Type B pancreatic cell (in vitro differentiated cells): Measurements from ENCODE around the gene RIBC1. TPM values are rescaled to one million over a fixed set of nuclear protein-coding genes. Genes with fewer than 3 reads are reported as not detected.

Source experiments
- DNase-seq: peaks from one replicate; pipeline ENCODE4 v3.0.0; 2021; ENCODE audit warnings: mixed read lengths; ENCODE audit not compliant: unreplicated experiment; ENCODE audit errors: extremely low spot score
- H3K27ac Mint-ChIP-seq: 2 replicates; pipeline ENCODE4 v1.8.0; 2021; ENCODE audit warnings: mild to moderate bottlenecking, mixed read lengths
- H3K27me3 Mint-ChIP-seq: 2 replicates; pipeline ENCODE4 v1.8.0; 2021; ENCODE audit warnings: mixed read lengths
- H3K36me3 Mint-ChIP-seq: 2 replicates; pipeline ENCODE4 v1.8.0; 2021; ENCODE audit warnings: mixed read lengths
- H3K4me1 Mint-ChIP-seq: one replicate; pipeline ENCODE4 v1.8.0; 2021; ENCODE audit warnings: mixed read lengths; ENCODE audit not compliant: unreplicated experiment
- H3K4me3 Mint-ChIP-seq: 2 replicates; pipeline ENCODE4 v1.8.0; 2021; ENCODE audit warnings: mild to moderate bottlenecking, mixed read lengths
- H3K9me3 Mint-ChIP-seq: 2 replicates; pipeline ENCODE4 v1.8.0; 2021; ENCODE audit warnings: mixed read lengths
- total RNA-seq: library from RNA; stranded (reverse); gene quantifications from 2 replicates; pipeline ENCODE4 v1.2.1, GENCODE V29; 2021; ENCODE audit warnings: low replicate concordance
- TF ChIP-seq, protein P1 (sequence below): fragments of 200-600 bp; sonication (generic); conservative IDR thresholded peaks from 2 replicates; pipeline ENCODE4 v1.5.0; 2021; ENCODE audit warnings: antibody characterized with exemption, mild to moderate bottlenecking

Gene RIBC1
- total RNA-seq, 1 donor from 2014 or later: 2.7 TPM

DNA sequence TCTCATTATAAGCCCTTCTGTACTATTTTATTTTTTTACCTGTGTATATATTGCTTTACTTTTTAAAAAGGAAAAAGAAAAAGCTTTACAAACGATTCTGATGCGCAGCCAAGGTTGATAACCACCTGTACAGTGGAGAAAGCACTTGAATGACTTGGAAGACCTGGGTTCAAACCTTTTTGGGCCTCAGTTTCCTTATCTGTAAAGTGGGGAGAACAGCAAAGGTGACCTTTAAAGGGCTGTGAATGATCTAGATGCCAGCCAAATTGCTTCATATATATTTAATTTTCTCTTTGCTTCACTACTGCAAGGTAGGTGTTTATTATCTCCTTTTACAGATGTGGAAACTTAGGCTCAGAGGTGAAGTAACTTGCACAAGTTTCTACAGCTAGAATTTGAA is 45.2 kb upstream of the RIBC1 start:
- Mint-ChIP-seq H3K27ac (no peak overlapping the region), H3K4me3 (no peak overlapping the region), H3K9me3 (peaks cover 8% of the 10 kb centered on the region), H3K27me3 (no peaks in the 10 kb centered on the region), H3K36me3 (peaks cover 19% of the 10 kb centered on the region), H3K4me1 (no peaks in the 10 kb centered on the region)
- TF ChIP-seq, protein P1, sequence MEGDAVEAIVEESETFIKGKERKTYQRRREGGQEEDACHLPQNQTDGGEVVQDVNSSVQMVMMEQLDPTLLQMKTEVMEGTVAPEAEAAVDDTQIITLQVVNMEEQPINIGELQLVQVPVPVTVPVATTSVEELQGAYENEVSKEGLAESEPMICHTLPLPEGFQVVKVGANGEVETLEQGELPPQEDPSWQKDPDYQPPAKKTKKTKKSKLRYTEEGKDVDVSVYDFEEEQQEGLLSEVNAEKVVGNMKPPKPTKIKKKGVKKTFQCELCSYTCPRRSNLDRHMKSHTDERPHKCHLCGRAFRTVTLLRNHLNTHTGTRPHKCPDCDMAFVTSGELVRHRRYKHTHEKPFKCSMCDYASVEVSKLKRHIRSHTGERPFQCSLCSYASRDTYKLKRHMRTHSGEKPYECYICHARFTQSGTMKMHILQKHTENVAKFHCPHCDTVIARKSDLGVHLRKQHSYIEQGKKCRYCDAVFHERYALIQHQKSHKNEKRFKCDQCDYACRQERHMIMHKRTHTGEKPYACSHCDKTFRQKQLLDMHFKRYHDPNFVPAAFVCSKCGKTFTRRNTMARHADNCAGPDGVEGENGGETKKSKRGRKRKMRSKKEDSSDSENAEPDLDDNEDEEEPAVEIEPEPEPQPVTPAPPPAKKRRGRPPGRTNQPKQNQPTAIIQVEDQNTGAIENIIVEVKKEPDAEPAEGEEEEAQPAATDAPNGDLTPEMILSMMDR: no peak
- DNase-seq: no peak

DNA sequence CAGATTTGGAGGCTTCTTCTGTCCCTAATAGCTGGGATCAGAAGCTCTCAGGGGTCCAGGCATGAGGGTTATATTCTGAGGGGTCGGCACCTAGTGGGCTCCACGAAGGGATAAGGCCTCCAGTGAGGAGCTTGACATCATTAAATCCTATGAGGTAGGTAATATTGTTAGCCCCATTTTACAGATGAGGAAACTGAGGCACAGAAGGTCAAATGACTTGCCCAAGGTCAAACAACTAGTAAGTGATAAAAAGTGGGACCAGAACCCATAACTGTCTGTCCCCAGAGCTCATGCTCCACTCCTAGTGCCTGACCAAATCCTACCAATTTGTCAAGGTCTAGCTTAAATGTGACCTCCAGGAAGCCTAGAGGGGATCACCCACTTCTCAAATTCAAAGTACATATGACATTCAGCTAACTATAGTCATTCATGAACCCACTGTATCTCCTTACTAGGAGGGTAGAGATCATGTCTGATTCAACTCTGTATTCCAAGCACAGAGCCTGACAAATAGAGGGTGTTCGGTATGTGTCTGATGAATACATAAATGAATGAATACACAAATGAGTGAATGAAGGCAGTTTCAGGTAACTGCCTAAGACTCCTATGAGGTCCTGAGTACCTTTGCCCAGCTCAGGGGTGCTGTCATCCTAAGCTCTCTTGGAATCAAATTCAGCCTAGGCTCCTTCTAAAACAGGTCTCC is 43.5 kb upstream of the RIBC1 start:
- H3K4me1 Mint-ChIP-seq: no peaks in the 10 kb centered on the region
- H3K9me3 Mint-ChIP-seq: peaks cover 8% of the 10 kb centered on the region
- H3K4me3 Mint-ChIP-seq: no peak overlapping the region
- H3K27ac Mint-ChIP-seq: no peak overlapping the region
- no peak for DNase-seq
- peaks cover 13% of the 10 kb centered on the region for H3K36me3 Mint-ChIP-seq
- H3K27me3 Mint-ChIP-seq: no peaks in the 10 kb centered on the region
- TF ChIP-seq, protein P1: no peak

DNA sequence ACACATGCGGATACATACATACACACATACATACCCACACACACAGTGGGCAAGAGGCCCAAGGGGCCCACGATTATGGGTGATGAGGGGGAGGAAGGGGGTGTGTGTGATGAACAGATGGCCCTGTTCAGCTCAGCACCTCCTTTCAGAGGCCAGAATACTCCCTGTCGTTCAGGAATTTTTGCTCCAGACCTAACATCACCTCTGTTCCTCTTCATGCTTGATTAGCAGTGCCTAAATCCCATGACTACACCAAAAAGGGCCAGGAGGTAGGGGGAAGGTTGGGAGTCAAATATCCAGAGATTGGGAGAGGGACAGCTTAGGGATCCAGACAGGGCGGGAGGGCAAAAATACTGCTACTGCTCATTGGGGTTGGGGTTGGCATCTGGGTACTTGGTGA is 42.9 kb upstream of the RIBC1 start:
- H3K4me3 Mint-ChIP-seq: no peak overlapping the region
- TF ChIP-seq, protein P1: no peak
- H3K9me3 Mint-ChIP-seq: peaks cover 4% of the 10 kb centered on the region
- peaks cover 9% of the 10 kb centered on the region for H3K36me3 Mint-ChIP-seq
- H3K27ac Mint-ChIP-seq: no peak overlapping the region
- DNase-seq: no peak
- H3K4me1 Mint-ChIP-seq: no peaks in the 10 kb centered on the region
- H3K27me3 Mint-ChIP-seq: no peaks in the 10 kb centered on the region

DNA sequence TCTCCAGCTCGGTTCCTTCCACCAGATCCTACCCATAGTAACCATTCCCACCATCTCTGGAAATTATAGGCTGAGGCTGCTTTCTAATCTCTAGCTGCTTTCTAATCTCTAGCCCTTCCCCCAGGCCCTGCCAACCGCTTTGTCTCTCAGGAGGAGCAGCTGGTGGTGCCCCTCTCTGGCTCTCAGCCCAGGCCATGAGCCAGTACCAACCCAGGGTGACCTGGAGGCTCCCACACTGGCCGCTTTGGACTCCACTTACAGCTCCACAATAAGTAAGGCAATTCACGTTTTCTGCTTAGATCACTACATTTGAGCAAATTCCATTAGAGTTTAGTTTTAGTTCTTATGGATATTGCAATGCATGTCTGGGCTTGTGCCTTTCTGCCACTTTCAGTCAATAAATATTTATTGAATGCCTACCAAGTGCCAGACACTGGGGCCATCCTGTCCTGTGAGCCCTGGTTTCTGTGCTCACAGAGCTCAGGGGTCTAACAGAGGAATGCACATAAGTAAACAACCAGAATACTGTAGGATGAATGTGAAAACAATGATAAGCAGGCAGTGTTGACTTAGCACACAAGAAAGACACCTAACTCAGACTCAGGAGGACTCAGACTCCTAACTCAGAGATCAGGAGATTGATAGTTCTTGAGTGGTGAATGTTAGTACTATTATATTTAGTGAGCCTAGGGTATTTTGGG is 39.1 kb upstream of the RIBC1 start:
- no peak for DNase-seq
- H3K27ac Mint-ChIP-seq: no peak overlapping the region

DNA sequence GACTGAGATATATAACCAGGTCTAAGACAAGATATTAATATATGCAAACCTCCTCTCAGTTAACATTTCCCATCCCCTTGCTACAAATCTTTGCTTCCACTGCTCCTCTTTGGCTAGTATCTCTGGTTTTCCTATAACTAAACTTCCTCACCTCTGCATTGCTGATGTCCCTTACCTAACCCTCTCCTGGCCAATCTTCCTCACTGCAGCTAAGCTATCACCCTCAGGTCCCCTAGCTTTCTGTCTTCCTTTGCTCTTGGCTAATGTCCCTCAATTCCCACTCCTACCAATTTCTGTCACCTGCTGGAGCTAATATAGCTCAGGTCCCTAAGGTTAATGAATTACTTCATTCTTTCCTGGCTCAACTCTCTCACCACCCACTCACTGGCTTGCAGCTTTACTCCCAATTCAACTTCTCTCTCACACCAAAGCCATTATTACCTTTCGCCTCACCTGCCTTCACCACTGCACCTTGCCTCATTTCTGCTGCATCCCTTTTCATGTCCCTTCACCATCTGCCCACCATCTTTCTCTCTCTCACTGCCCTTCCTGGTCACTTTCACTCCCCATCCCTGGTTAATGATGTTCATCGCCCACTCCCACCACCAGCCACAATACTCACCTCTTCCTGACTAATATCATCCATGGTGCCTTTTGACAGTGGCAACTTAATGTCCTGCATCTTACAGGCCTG is 26.9 kb upstream of the RIBC1 start:
- no peak for DNase-seq
- Mint-ChIP-seq H3K36me3 (peaks cover 7% of the 10 kb centered on the region), H3K9me3 (no peaks in the 10 kb centered on the region), H3K27me3 (no peaks in the 10 kb centered on the region), H3K4me1 (no peaks in the 10 kb centered on the region), H3K4me3 (no peak overlapping the region), H3K27ac (no peak overlapping the region)
- TF ChIP-seq, protein P1: peak; percentile 19

More for the DNA sequence above, 39.1 kb upstream of the RIBC1 start:
- Mint-ChIP-seq H3K36me3 (peaks cover 5% of the 10 kb centered on the region), H3K4me3 (no peak overlapping the region), H3K27me3 (no peaks in the 10 kb centered on the region), H3K9me3 (no peaks in the 10 kb centered on the region), H3K4me1 (no peaks in the 10 kb centered on the region)
- TF ChIP-seq, protein P1: no peak
